Stimulated activated effector memory CD8-positive, alpha-beta T cell treated with anti-CD3 and anti-CD28 coated beads, Interleukin-12 subunit alpha, Interleukin-12 subunit beta, amount 100 ng/mL, for 72 hours (primary cell): Measurements from ENCODE around the gene PRKAB1.

Experiments
- ATAC-seq: fragments of 150-1000 bp; cut with Tn5 transposase; 2 replicates; pipeline ENCODE4 v1.10.0; 2021
- DNase-seq, 2 donors: peaks; one replicate each; pipeline ENCODE4 v3.0.0; 2021 to 2022; ENCODE audit warnings: low spot score in 2 of 2
- H3K27ac Mint-ChIP-seq: one replicate; pipeline ENCODE4 v1.8.0; 2022; ENCODE audit warnings: mild to moderate bottlenecking, mixed read lengths
- H3K36me3 Mint-ChIP-seq: one replicate; pipeline ENCODE4 v1.8.0; 2022; ENCODE audit warnings: mild to moderate bottlenecking, mixed read lengths
- H3K4me1 Mint-ChIP-seq: one replicate; pipeline ENCODE4 v1.8.0; 2022; ENCODE audit warnings: mixed read lengths
- H3K4me3 Mint-ChIP-seq: one replicate; pipeline ENCODE4 v1.8.0; 2022; ENCODE audit warnings: mild to moderate bottlenecking, mixed read lengths
- H3K9me3 Mint-ChIP-seq: one replicate; pipeline ENCODE4 v1.8.0; 2022; ENCODE audit warnings: mixed read lengths

PRKAB1 gene

GRCh38 chr12:119672194-119672593 lies 4.3 kb downstream of the PRKAB1 start:
- no peak for ATAC-seq
- peak overlapping the region; percentile 90 for H3K27ac Mint-ChIP-seq

GRCh38 chr12:119673634-119674033 lies 5.7 kb downstream of the PRKAB1 start:
- H3K4me1 Mint-ChIP-seq = peaks cover 44% of the 10 kb centered on the region
- peaks cover 94% of the 10 kb centered on the region for H3K36me3 Mint-ChIP-seq
- H3K4me3 Mint-ChIP-seq = peak overlapping the region; percentile 44
- peak overlapping the region; percentile 90 for H3K27ac Mint-ChIP-seq
- no peaks in the 10 kb centered on the region for H3K9me3 Mint-ChIP-seq
- DNase-seq (no peak), ATAC-seq (peak; percentile 67)

More at GRCh38 chr12:119672194-119672593, 4.3 kb downstream of the PRKAB1 start:
- Mint-ChIP-seq H3K9me3 (no peaks in the 10 kb centered on the region), H3K36me3 (peaks cover 94% of the 10 kb centered on the region), H3K4me1 (peaks cover 47% of the 10 kb centered on the region), H3K4me3 (no peak overlapping the region)
- DNase-seq = no peak

- peak overlapping the region; percentile 90 for H3K27ac Mint-ChIP-seq
- H3K36me3 Mint-ChIP-seq = peaks cover 100% of the 10 kb centered on the region
- no peak overlapping the region for H3K4me3 Mint-ChIP-seq
- ATAC-seq = peak; percentile 49
- no peak for DNase-seq
- H3K4me1 Mint-ChIP-seq = peaks cover 42% of the 10 kb centered on the region
- H3K9me3 Mint-ChIP-seq = no peaks in the 10 kb centered on the region
These were observed 6.6 kb downstream of the PRKAB1 start for GRCh38 chr12:119674560-119674959.

- no peak overlapping the region for H3K4me3 Mint-ChIP-seq
- peak overlapping the region; percentile 90 for H3K27ac Mint-ChIP-seq
- peaks cover 100% of the 10 kb centered on the region for H3K36me3 Mint-ChIP-seq
- no peak for ATAC-seq
- DNase-seq = no peak
- no peaks in the 10 kb centered on the region for H3K9me3 Mint-ChIP-seq
- peaks cover 27% of the 10 kb centered on the region for H3K4me1 Mint-ChIP-seq
These were observed 8.1 kb downstream of the PRKAB1 start for GRCh38 chr12:119676022-119676421.

GRCh38 chr12:119676573-119676972 lies 8.6 kb downstream of the PRKAB1 start:
- no peak for DNase-seq
- H3K4me3 Mint-ChIP-seq = no peak overlapping the region
- no peak overlapping the region for H3K27ac Mint-ChIP-seq
- peaks cover 23% of the 10 kb centered on the region for H3K4me1 Mint-ChIP-seq
- ATAC-seq = no peak
- H3K36me3 Mint-ChIP-seq = peaks cover 100% of the 10 kb centered on the region
- no peaks in the 10 kb centered on the region for H3K9me3 Mint-ChIP-seq

GRCh38 chr12:119678459-119678858 lies 10.5 kb downstream of the PRKAB1 start:
- ATAC-seq = no peak
- H3K4me3 Mint-ChIP-seq = no peak overlapping the region
- DNase-seq = no peak
- peaks cover 90% of the 10 kb centered on the region for H3K36me3 Mint-ChIP-seq
- no peak overlapping the region for H3K27ac Mint-ChIP-seq
- H3K9me3 Mint-ChIP-seq = no peaks in the 10 kb centered on the region
- peaks cover 20% of the 10 kb centered on the region for H3K4me1 Mint-ChIP-seq

GRCh38 chr12:119679081-119679480 lies 11.1 kb downstream of the PRKAB1 start:
- H3K9me3 Mint-ChIP-seq = no peaks in the 10 kb centered on the region
- H3K36me3 Mint-ChIP-seq = peaks cover 84% of the 10 kb centered on the region
- H3K4me1 Mint-ChIP-seq = peaks cover 13% of the 10 kb centered on the region
- no peak overlapping the region for H3K4me3 Mint-ChIP-seq
- ATAC-seq (no peak), DNase-seq (no peak)
- peak overlapping the region; percentile 77 for H3K27ac Mint-ChIP-seq

- Mint-ChIP-seq H3K4me3 (no peak overlapping the region), H3K4me1 (peaks cover 9% of the 10 kb centered on the region), H3K27ac (peak overlapping the region; percentile 77), H3K36me3 (peaks cover 79% of the 10 kb centered on the region), H3K9me3 (no peaks in the 10 kb centered on the region)
- no peak for ATAC-seq
- DNase-seq = no peak
These were observed 11.6 kb downstream of the PRKAB1 start for GRCh38 chr12:119679490-119679889.

GRCh38 chr12:119681111-119681510 lies 13.2 kb downstream of the PRKAB1 start:
- Mint-ChIP-seq H3K36me3 (peaks cover 63% of the 10 kb centered on the region), H3K9me3 (no peaks in the 10 kb centered on the region), H3K4me1 (peaks cover 9% of the 10 kb centered on the region), H3K4me3 (no peak overlapping the region), H3K27ac (peak overlapping the region; percentile 86)
- DNase-seq (no peak), ATAC-seq (no peak)

GRCh38 chr12:119681728-119682638 lies 14.1 kb downstream of the PRKAB1 start:
- no peaks in the 10 kb centered on the region for H3K9me3 Mint-ChIP-seq
- H3K4me3 Mint-ChIP-seq = no peak overlapping the region
- ATAC-seq = peak; percentile 71
- DNase-seq = no peak
- peaks cover 55% of the 10 kb centered on the region for H3K36me3 Mint-ChIP-seq
- peaks cover 9% of the 10 kb centered on the region for H3K4me1 Mint-ChIP-seq
- peak overlapping the region; percentile 86 for H3K27ac Mint-ChIP-seq

- DNase-seq (no peak), ATAC-seq (no peak)
- H3K4me1 Mint-ChIP-seq = peaks cover 9% of the 10 kb centered on the region
- no peak overlapping the region for H3K4me3 Mint-ChIP-seq
- peak overlapping the region; percentile 86 for H3K27ac Mint-ChIP-seq
- H3K36me3 Mint-ChIP-seq = peaks cover 47% of the 10 kb centered on the region
- H3K9me3 Mint-ChIP-seq = no peaks in the 10 kb centered on the region
These were observed 14.8 kb downstream of the PRKAB1 start for GRCh38 chr12:119682639-119683252.

GRCh38 chr12:119683413-119683812 lies 15.5 kb downstream of the PRKAB1 start:
- DNase-seq = no peak
- peak overlapping the region; percentile 86 for H3K27ac Mint-ChIP-seq

GRCh38 chr12:119683816-119684215 lies 15.9 kb downstream of the PRKAB1 start:
- ATAC-seq (no peak), DNase-seq (no peak)
- Mint-ChIP-seq H3K9me3 (no peaks in the 10 kb centered on the region), H3K4me1 (peaks cover 9% of the 10 kb centered on the region), H3K4me3 (no peak overlapping the region), H3K36me3 (peaks cover 36% of the 10 kb centered on the region), H3K27ac (peak overlapping the region; percentile 86)

More at GRCh38 chr12:119683413-119683812, 15.5 kb downstream of the PRKAB1 start:
- peaks cover 9% of the 10 kb centered on the region for H3K4me1 Mint-ChIP-seq
- H3K9me3 Mint-ChIP-seq = no peaks in the 10 kb centered on the region
- H3K36me3 Mint-ChIP-seq = peaks cover 40% of the 10 kb centered on the region
- no peak overlapping the region for H3K4me3 Mint-ChIP-seq
- ATAC-seq = peak; percentile 22

GRCh38 chr12:119684711-119685369 lies 16.9 kb downstream of the PRKAB1 start:
- Mint-ChIP-seq H3K36me3 (peaks cover 26% of the 10 kb centered on the region), H3K27ac (no peak overlapping the region)

GRCh38 chr12:119685375-119685774 lies 17.4 kb downstream of the PRKAB1 start:
- Mint-ChIP-seq H3K4me1 (peaks cover 9% of the 10 kb centered on the region), H3K27ac (no peak overlapping the region), H3K9me3 (no peaks in the 10 kb centered on the region), H3K36me3 (peaks cover 21% of the 10 kb centered on the region), H3K4me3 (no peak overlapping the region)
- DNase-seq (no peak), ATAC-seq (no peak)

More at GRCh38 chr12:119684711-119685369, 16.9 kb downstream of the PRKAB1 start:
- ATAC-seq (no peak), DNase-seq (no peak)
- H3K9me3 Mint-ChIP-seq = no peaks in the 10 kb centered on the region
- H3K4me1 Mint-ChIP-seq = peaks cover 9% of the 10 kb centered on the region
- no peak overlapping the region for H3K4me3 Mint-ChIP-seq
